GM23248 (cell line): ENCODE results near the gene EHMT1.

Experiments used
- EZH2 ChIP-seq: fragments of 200-600 bp; sonication (generic); IDR thresholded peaks from 2 replicates; pipeline ENCODE4 v1.6.1; 2018; ENCODE audit warnings: antibody characterized with exemption, mild to moderate bottlenecking; ENCODE audit not compliant: insufficient read depth, poor library complexity, severe bottlenecking
- EZH2phosphoT487 ChIP-seq: fragments of 200-600 bp; sonication (generic); IDR thresholded peaks from 2 replicates; pipeline ENCODE4 v1.6.1; 2018; ENCODE audit warnings: antibody characterized with exemption, moderate library complexity, mild to moderate bottlenecking, low read depth; ENCODE audit not compliant: insufficient read depth

DNA sequence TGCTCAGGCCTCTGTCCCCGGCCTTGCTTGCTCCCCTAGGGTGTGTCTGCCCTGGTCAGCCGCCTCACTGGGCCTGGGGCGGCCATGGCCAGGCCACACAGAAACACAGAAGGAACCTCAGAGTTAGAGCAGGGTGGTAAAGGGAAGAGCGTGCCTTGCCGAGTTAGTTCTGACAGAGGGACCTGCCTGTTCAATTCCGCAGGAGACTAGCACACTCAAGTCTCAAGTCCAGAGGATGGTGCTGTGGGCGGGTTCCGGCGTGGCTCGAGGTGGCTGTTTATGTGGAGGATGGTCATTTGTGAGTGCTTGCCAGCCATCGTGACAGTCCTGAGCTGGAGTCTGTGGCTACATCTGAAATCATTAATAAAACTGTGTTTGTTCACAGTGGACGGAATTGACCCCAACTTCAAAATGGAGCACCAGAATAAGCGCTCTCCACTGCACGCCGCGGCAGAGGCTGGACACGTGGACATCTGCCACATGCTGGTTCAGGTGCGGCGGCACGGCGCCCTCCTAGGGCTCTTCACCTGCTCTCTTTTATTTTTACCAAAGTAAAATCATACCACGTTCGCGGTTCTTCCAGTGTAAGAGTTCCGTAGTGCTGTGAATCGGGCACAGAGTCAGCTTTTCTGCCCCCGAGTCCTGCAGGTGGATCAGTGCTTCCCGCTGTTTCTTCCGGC is 163.2 kb downstream of the EHMT1 start:
- no peak for TF ChIP-seq EZH2
- no peak for TF ChIP-seq EZH2phosphoT487
